Spinal cord (tissue), 10 donors: Measurements from ENCODE around the gene HMOX2. TPM values are rescaled to one million over a fixed set of nuclear protein-coding genes. Genes with fewer than 3 reads are reported as not detected.
A peak's percentile ranks its signal among the peaks of the same experiment; 100 is the strongest.

Source experiments
- DNase-seq, 6 donors: peaks; one replicate each; pipeline versions ENCODE4 v3.0.0 to v3.0.0-alpha.2; 2013 to 2015; ENCODE audit warnings: low spot score in 6 of 6, low read depth in 4 of 6
- H3K27ac ChIP-seq: one replicate; pipeline ENCODE4 v1.5.1; 2013; ENCODE audit warnings: low read depth, low read length, control low read depth
- H3K27me3 ChIP-seq: one replicate; pipeline ENCODE4 v1.6.1; 2013; ENCODE audit warnings: low read length; ENCODE audit not compliant: control insufficient read depth, insufficient read depth
- H3K36me3 ChIP-seq: one replicate; pipeline ENCODE4 v1.6.1; 2013; ENCODE audit warnings: low read length; ENCODE audit not compliant: control insufficient read depth, insufficient read depth
- H3K4me1 ChIP-seq: one replicate; pipeline ENCODE4 v1.6.1; 2013; ENCODE audit warnings: low read length; ENCODE audit not compliant: control insufficient read depth, insufficient read depth
- H3K4me3 ChIP-seq: one replicate; pipeline ENCODE4 v1.5.1; 2013; ENCODE audit warnings: low read depth, low read length, control low read depth
- H3K9me3 ChIP-seq: one replicate; pipeline ENCODE4 v1.6.1; 2013; ENCODE audit warnings: low read length; ENCODE audit not compliant: control insufficient read depth, insufficient read depth
- WGBS: methylation state at CpG from one replicate; pipeline ENCODE4 v1.1.5; 2013; ENCODE audit warnings: missing lambda C conversion rate; ENCODE audit not compliant: insufficient coverage; 5-methylcytosine and 5-hydroxymethylcytosine counted together
- polyA plus RNA-seq, 2 donors: library from polyadenylated mRNA; unstranded; fragments of 120-200 nt; gene quantifications; one replicate each; pipeline ENCODE4 v1.2.1, GENCODE V29; 2013; ENCODE audit not compliant: insufficient read length in 2 of 2
- total RNA-seq, 2 donors: library from RNA; depleted of rRNA in 1 of 2; stranded (reverse); fragments of 120-200 nt in 1 of 2; fragments of >200 nt in 1 of 2; gene quantifications; one replicate each; pipeline versions ENCODE4 v1.2.3 to v1.2.4, GENCODE V29; 2013 to 2014
- donor health status: healthy.

HMOX2 gene
- total and polyA plus RNA-seq, 4 donors: 64.5 to 130 (median 90.1) TPM

GRCh38 chr16:4538350-4539235 is 62.4 kb downstream of the HMOX2 start, which contains the start of gene CDIP1:
Gene CDIP1, minus strand, starts transcription at chr16:4538773. Its CDS starts 24,643 bp downstream, at chr16:4514130.
- WGBS: 0% methylated on average over 58 of the region's 67 CpGs
- Histone ChIP-seq H3K4me1 (peaks cover 34% of the 10 kb centered on the region), H3K27me3 (no peaks in the 10 kb centered on the region), H3K4me3 (peak within 1 kb of the TSS; percentile 62), H3K9me3 (peaks cover 2% of the 10 kb centered on the region), H3K27ac (peak within 1 kb of the TSS; percentile 83), H3K36me3 (peaks cover 9% of the 10 kb centered on the region)
- peak; percentile 94 to 99 (median 95) for DNase-seq

- H3K27me3 ChIP-seq: no peaks in the 10 kb centered on the region
- no peak overlapping the region for H3K27ac ChIP-seq
- H3K36me3 ChIP-seq: peaks cover 6% of the 10 kb centered on the region
- peaks cover 2% of the 10 kb centered on the region for H3K9me3 ChIP-seq
- no peak for DNase-seq
- H3K4me3 ChIP-seq: no peak overlapping the region
- H3K4me1 ChIP-seq: peaks cover 23% of the 10 kb centered on the region
- 95% methylated on average over 2 of the region's 2 CpGs for WGBS
Observed at GRCh38 chr16:4539716-4540284, 63.6 kb downstream of the HMOX2 start.

- Histone ChIP-seq H3K27ac (no peak overlapping the region), H3K4me1 (peaks cover 5% of the 10 kb centered on the region), H3K36me3 (no peaks in the 10 kb centered on the region), H3K27me3 (no peaks in the 10 kb centered on the region), H3K4me3 (no peak overlapping the region), H3K9me3 (peaks cover 2% of the 10 kb centered on the region)
- 87% methylated on average over 4 of the region's 8 CpGs for WGBS
- no peak for DNase-seq
Observed at GRCh38 chr16:4544473-4544872, 68.3 kb downstream of the HMOX2 start.

GRCh38 chr16:4548124-4548523 is 71.9 kb downstream of the HMOX2 start:
- WGBS: 90% methylated on average over 13 of the region's 13 CpGs
- H3K36me3 ChIP-seq: no peaks in the 10 kb centered on the region
- H3K27ac ChIP-seq: no peak overlapping the region
- H3K27me3 ChIP-seq: no peaks in the 10 kb centered on the region
- no peaks in the 10 kb centered on the region for H3K9me3 ChIP-seq
- DNase-seq: no peak
- H3K4me3 ChIP-seq: no peak overlapping the region
- H3K4me1 ChIP-seq: peaks cover 5% of the 10 kb centered on the region

GRCh38 chr16:4550591-4550990 is 74.4 kb downstream of the HMOX2 start:
- no peak overlapping the region for H3K4me3 ChIP-seq
- no peaks in the 10 kb centered on the region for H3K36me3 ChIP-seq
- peaks cover 5% of the 10 kb centered on the region for H3K4me1 ChIP-seq
- H3K27me3 ChIP-seq: no peaks in the 10 kb centered on the region
- DNase-seq: peak in 1 of 6 donors; percentile 45
- no peak overlapping the region for H3K27ac ChIP-seq
- WGBS: 78% methylated on average over 3 of the region's 4 CpGs
- H3K9me3 ChIP-seq: no peaks in the 10 kb centered on the region

GRCh38 chr16:4552541-4552940 is 76.3 kb downstream of the HMOX2 start:
- no peaks in the 10 kb centered on the region for H3K27me3 ChIP-seq
- WGBS: 74% methylated on average over 3 of the region's 3 CpGs
- H3K36me3 ChIP-seq: no peaks in the 10 kb centered on the region
- peak in 1 of 6 donors; percentile 89 for DNase-seq
- H3K27ac ChIP-seq: no peak overlapping the region
- peaks cover 5% of the 10 kb centered on the region for H3K4me1 ChIP-seq
- no peak overlapping the region for H3K4me3 ChIP-seq
- no peaks in the 10 kb centered on the region for H3K9me3 ChIP-seq

GRCh38 chr16:4556112-4556511 is 79.9 kb downstream of the HMOX2 start, which contains the start of gene C16orf96:
Gene C16orf96, plus strand, starts transcription at chr16:4556340. Its CDS starts 150 bp downstream, at chr16:4556490.
- DNase-seq: no peak
- no peak within 1 kb of the TSS for H3K4me3 ChIP-seq

GRCh38 chr16:4556580-4556979 is 80.4 kb downstream of the HMOX2 start:
- no peak for DNase-seq
- Histone ChIP-seq H3K4me1 (peaks cover 8% of the 10 kb centered on the region), H3K9me3 (no peaks in the 10 kb centered on the region), H3K27ac (no peak overlapping the region), H3K36me3 (no peaks in the 10 kb centered on the region), H3K4me3 (no peak overlapping the region), H3K27me3 (no peaks in the 10 kb centered on the region)
- 91% methylated on average over 12 of the region's 14 CpGs for WGBS

More at GRCh38 chr16:4556112-4556511, 79.9 kb downstream of the HMOX2 start, which contains the start of gene C16orf96:
- no peaks in the 10 kb centered on the region for H3K27me3 ChIP-seq
- H3K4me1 ChIP-seq: peaks cover 3% of the 10 kb centered on the region
- H3K36me3 ChIP-seq: no peaks in the 10 kb centered on the region
- 83% methylated on average over 4 of the region's 4 CpGs for WGBS
- H3K9me3 ChIP-seq: no peaks in the 10 kb centered on the region
- no peak within 1 kb of the TSS for H3K27ac ChIP-seq

- H3K4me1 ChIP-seq: peaks cover 16% of the 10 kb centered on the region
- H3K27me3 ChIP-seq: no peaks in the 10 kb centered on the region
- DNase-seq: no peak
- no peak overlapping the region for H3K4me3 ChIP-seq
- no peak overlapping the region for H3K27ac ChIP-seq
- WGBS: 74% methylated on average over 10 of the region's 10 CpGs
- H3K36me3 ChIP-seq: no peaks in the 10 kb centered on the region
- H3K9me3 ChIP-seq: no peaks in the 10 kb centered on the region
Observed at GRCh38 chr16:4557973-4558372, 81.8 kb downstream of the HMOX2 start.
